Gastrocnemius medialis (tissue), 4 donors: ENCODE results near the gene HSD11B1L.

ENCODE experiments used
- CTCF ChIP-seq, 5 experiments: fragments of 450-650 bp in 3 of 5; fragments of 200-600 bp in 2 of 5; sonication (generic) in 2 of 5; IDR thresholded peaks in 4 of 5; conservative IDR thresholded peaks in 1 of 5; 1 replicate in 4 of 5; 2 replicates in 1 of 5; pipeline ENCODE4 v1.5.1; 2016 to 2019; ENCODE audit warnings: antibody characterized with exemption in 5 of 5, mild to moderate bottlenecking in 3 of 5, moderate library complexity in 3 of 5
- POLR2A ChIP-seq, 2 donors: fragments of 450-650 bp; IDR thresholded peaks; one replicate each; pipeline ENCODE4 v1.6.1; 2017; ENCODE audit warnings: antibody characterized with exemption in 2 of 2, mild to moderate bottlenecking in 2 of 2, moderate library complexity in 2 of 2

GRCh38 chr19:5667751-5668271 lies 13.0 kb upstream of the HSD11B1L start:
- TF ChIP-seq CTCF (IDR thresholded peaks at IDR 0.05 in 4 of 5, conservative IDR thresholded peaks at IDR 0.05 in 1 of 5) (no peak), POLR2A (IDR thresholded peaks at IDR 0.05) (no peak)
